SK-N-MC (cell line): ENCODE results near the gene LRMDA.

Experiments
- DNase-seq: peaks from one replicate; pipeline ENCODE4 v3.0.0-alpha.2; 2011; ENCODE audit warnings: low read depth, low spot score
- H3K27ac ChIP-seq: fragments of 200-600 bp; sonication (generic); 2 replicates; pipeline ENCODE4 v1.5.1; 2016; ENCODE audit warnings: mixed run types
- H3K36me3 ChIP-seq: fragments of 200-600 bp; sonication (generic); 2 replicates; pipeline ENCODE4 v1.6.1; 2017; ENCODE audit warnings: antibody characterized with exemption, low read length, mixed read lengths; ENCODE audit not compliant: insufficient read depth
- H3K4me3 ChIP-seq: fragments of 200-600 bp; sonication (generic); 2 replicates; pipeline ENCODE4 v1.5.1; 2016
- H3K9ac ChIP-seq: fragments of 200-600 bp; sonication (generic); 2 replicates; pipeline ENCODE4 v1.8.0; 2017; ENCODE audit warnings: mixed run types, mixed read lengths; ENCODE audit not compliant: insufficient read length
- H3K9me3 ChIP-seq: fragments of 200-600 bp; sonication (generic); 2 replicates; pipeline ENCODE4 v1.6.1; 2017; ENCODE audit warnings: low read depth, mild to moderate bottlenecking, antibody characterized with exemption, low read length, moderate library complexity, mixed read lengths
- EZH2 ChIP-seq: fragments of 200-600 bp; sonication (generic); IDR thresholded peaks from one replicate; pipeline ENCODE4 v1.6.1; 2017; ENCODE audit warnings: antibody characterized with exemption
- FOXP2 ChIP-seq: optimal IDR thresholded peaks from 2 replicates; pipeline ENCODE3; 2011; ENCODE audit warnings: mild to moderate bottlenecking, moderate library complexity; ENCODE audit not compliant: insufficient read depth; ENCODE audit errors: extremely low read length, control extremely low read depth
- POLR2AphosphoS5 ChIP-seq: IDR thresholded peaks from 2 replicates; pipeline ENCODE4 v1.6.1; 2012; ENCODE audit warnings: mild to moderate bottlenecking, low read depth, low read length, borderline replicate concordance

Gene LRMDA

GRCh38 chr10:75865413-75866299 lies 434.2 kb downstream of the LRMDA start:
- H3K27ac ChIP-seq = no peak overlapping the region
- H3K9ac ChIP-seq = no peak overlapping the region
- no peak for DNase-seq
- no peak for TF ChIP-seq EZH2
- no peak for TF ChIP-seq POLR2AphosphoS5
- no peak for TF ChIP-seq FOXP2
- H3K4me3 ChIP-seq = no peak overlapping the region
- H3K9me3 ChIP-seq = no peaks in the 10 kb centered on the region
- H3K36me3 ChIP-seq = no peaks in the 10 kb centered on the region

- Histone ChIP-seq H3K4me3 (no peak overlapping the region), H3K9ac (no peak overlapping the region), H3K9me3 (no peaks in the 10 kb centered on the region), H3K36me3 (no peaks in the 10 kb centered on the region), H3K27ac (no peak overlapping the region)
- no peak for DNase-seq
- no peak for TF ChIP-seq FOXP2
- TF ChIP-seq EZH2 = no peak
Observed at GRCh38 chr10:75866300-75866625, 434.8 kb downstream of the LRMDA start.

- Histone ChIP-seq H3K36me3 (no peaks in the 10 kb centered on the region), H3K9me3 (no peaks in the 10 kb centered on the region), H3K4me3 (no peak overlapping the region), H3K9ac (no peak overlapping the region), H3K27ac (no peak overlapping the region)
- no peak for DNase-seq
- TF ChIP-seq FOXP2 (no peak), EZH2 (no peak), POLR2AphosphoS5 (no peak)
Observed at GRCh38 chr10:75866731-75867130, 435.3 kb downstream of the LRMDA start.

- no peak overlapping the region for H3K9ac ChIP-seq
- TF ChIP-seq FOXP2 (no peak), EZH2 (no peak), POLR2AphosphoS5 (no peak)
- no peaks in the 10 kb centered on the region for H3K36me3 ChIP-seq
- H3K9me3 ChIP-seq = no peaks in the 10 kb centered on the region
- no peak for DNase-seq
- H3K27ac ChIP-seq = no peak overlapping the region
- H3K4me3 ChIP-seq = no peak overlapping the region
Observed at GRCh38 chr10:75868574-75868973, 437.1 kb downstream of the LRMDA start.

GRCh38 chr10:75870039-75870645 lies 438.7 kb downstream of the LRMDA start:
- Histone ChIP-seq H3K4me3 (no peak overlapping the region), H3K9me3 (no peaks in the 10 kb centered on the region), H3K9ac (no peak overlapping the region), H3K27ac (no peak overlapping the region), H3K36me3 (no peaks in the 10 kb centered on the region)
- no peak for DNase-seq
- TF ChIP-seq POLR2AphosphoS5 = no peak
- TF ChIP-seq FOXP2 = no peak
- no peak for TF ChIP-seq EZH2

GRCh38 chr10:75875740-75876139 lies 444.3 kb downstream of the LRMDA start:
- no peak for DNase-seq
- Histone ChIP-seq H3K4me3 (no peak overlapping the region), H3K27ac (no peak overlapping the region), H3K9me3 (no peaks in the 10 kb centered on the region), H3K36me3 (no peaks in the 10 kb centered on the region), H3K9ac (no peak overlapping the region)
- TF ChIP-seq EZH2 = no peak
- TF ChIP-seq POLR2AphosphoS5 = no peak
- no peak for TF ChIP-seq FOXP2

GRCh38 chr10:75876710-75877109 lies 445.3 kb downstream of the LRMDA start:
- TF ChIP-seq EZH2 (no peak), POLR2AphosphoS5 (no peak), FOXP2 (no peak)
- H3K36me3 ChIP-seq = no peaks in the 10 kb centered on the region
- no peak overlapping the region for H3K27ac ChIP-seq
- no peak overlapping the region for H3K4me3 ChIP-seq
- H3K9ac ChIP-seq = no peak overlapping the region
- H3K9me3 ChIP-seq = no peaks in the 10 kb centered on the region
- no peak for DNase-seq

GRCh38 chr10:75877877-75878276 lies 446.5 kb downstream of the LRMDA start:
- Histone ChIP-seq H3K4me3 (no peak overlapping the region), H3K9me3 (no peaks in the 10 kb centered on the region), H3K9ac (no peak overlapping the region), H3K36me3 (no peaks in the 10 kb centered on the region), H3K27ac (no peak overlapping the region)
- no peak for DNase-seq
- no peak for TF ChIP-seq POLR2AphosphoS5
- TF ChIP-seq EZH2 = no peak

GRCh38 chr10:75878586-75878985 lies 447.2 kb downstream of the LRMDA start:
- TF ChIP-seq EZH2 (no peak), POLR2AphosphoS5 (no peak), FOXP2 (no peak)
- Histone ChIP-seq H3K36me3 (no peaks in the 10 kb centered on the region), H3K4me3 (no peak overlapping the region), H3K9me3 (no peaks in the 10 kb centered on the region), H3K9ac (no peak overlapping the region), H3K27ac (no peak overlapping the region)
- no peak for DNase-seq
